Spleen (tissue), 11 donors: ENCODE data around the gene RPL41. TPM values are rescaled to one million over a fixed set of nuclear protein-coding genes. Genes with fewer than 3 reads are reported as not detected.

Experiments
- DNase-seq: peaks from one replicate; pipeline ENCODE4 v3.0.0-alpha.2; 2020
- H3K27ac ChIP-seq, 8 donors: fragments of 200-600 bp; sonication (generic) in 7 of 8; 1 replicate in 4 of 8; 2 replicates in 4 of 8; pipeline versions ENCODE4 v1.5.0 to v1.8.0; 2016 to 2021; ENCODE audit warnings: inconsistent platforms in 4 of 8, mild to moderate bottlenecking in 4 of 8, moderate library complexity in 1 of 8
- H3K27me3 ChIP-seq, 7 donors: fragments of 200-600 bp; sonication (generic) in 6 of 7; replicated peaks in 1 of 7; 1 replicate in 4 of 7; 2 replicates in 3 of 7; pipeline versions ENCODE4 v1.5.0 to v1.8.0; 2016 to 2021; ENCODE audit warnings: inconsistent platforms in 3 of 7, mild to moderate bottlenecking in 1 of 7
- H3K36me3 ChIP-seq, 6 donors: fragments of 200-600 bp; sonication (generic) in 5 of 6; 1 replicate in 4 of 6; 2 replicates in 2 of 6; pipeline versions ENCODE4 v1.5.0 to v1.8.0; 2016 to 2021; ENCODE audit warnings: inconsistent platforms in 2 of 6
- H3K4me1 ChIP-seq, 6 donors: fragments of 200-600 bp; sonication (generic) in 5 of 6; 1 replicate in 3 of 6; 2 replicates in 3 of 6; pipeline versions ENCODE4 v1.5.0 to v1.8.0; 2016 to 2021; ENCODE audit warnings: inconsistent platforms in 3 of 6
- H3K4me3 ChIP-seq, 8 donors: fragments of 200-600 bp; sonication (generic) in 7 of 8; 1 replicate in 4 of 8; 2 replicates in 4 of 8; pipeline versions ENCODE4 v1.5.0 to v1.8.0; 2016 to 2021; ENCODE audit warnings: inconsistent platforms in 4 of 8, mild to moderate bottlenecking in 4 of 8, moderate library complexity in 2 of 8
- H3K9me3 ChIP-seq, 8 donors: fragments of 200-600 bp; sonication (generic) in 7 of 8; 1 replicate in 4 of 8; 2 replicates in 4 of 8; pipeline versions ENCODE4 v1.5.0 to v1.8.0; 2016 to 2021; ENCODE audit warnings: inconsistent platforms in 4 of 8
- POLR2A ChIP-seq, 3 donors: fragments of 450-650 bp; IDR thresholded peaks; one replicate each; pipeline ENCODE4 v1.5.1; 2017; ENCODE audit warnings: antibody characterized with exemption in 3 of 3, mild to moderate bottlenecking in 1 of 3
- POLR2AphosphoS5 ChIP-seq, 3 donors: sonication (generic); formaldehyde crosslinking; IDR thresholded peaks; one replicate each; pipeline ENCODE4 v1.5.1; 2017; ENCODE audit warnings: antibody characterized with exemption in 3 of 3
- WGBS, 5 donors: extraction: QIAGEN DNeasy Blood & Tissue Kit in 3 of 5; methylation state at CpG; one replicate each; pipeline versions ENCODE4 v1.1.5 to v1.1.7; 2013 to 2018; 5-methylcytosine and 5-hydroxymethylcytosine counted together
- intact Hi-C: fragments of 100-400 bp; cut with DNase I; formaldehyde crosslinking; loops from one replicate; pipeline ENCODE4 v1.15.0; 2023; ENCODE audit warnings: low total_unique reads
- polyA plus RNA-seq, 3 donors: library from polyadenylated mRNA; stranded (reverse); fragments of 200-250 nt; gene quantifications; one replicate each; pipeline ENCODE4 v1.2.1, GENCODE V29; 2013
- total RNA-seq, 7 donors: library from RNA; depleted of rRNA in 3 of 7; stranded (reverse); fragments of >200 nt in 3 of 7; fragmentation: NEBNext Ultra II Directional in 4 of 7; extraction: Animal tissue kit (Norgen Biotek cat#: 25700) in 4 of 7; gene quantifications; one replicate each; pipeline versions ENCODE4 v1.1.0 to v1.2.1, GENCODE V29; 2016 to 2021
- TF ChIP-seq, protein P1 (sequence below), 11 experiments: fragments of 200-600 bp in 7 of 11; fragments of 450-650 bp in 4 of 11; sonication (generic) in 4 of 11; IDR thresholded peaks in 8 of 11; conservative IDR thresholded peaks in 3 of 11; 1 replicate in 7 of 11; 2 replicates in 4 of 11; pipeline versions ENCODE4 v1.4.0 to v1.8.0; 2016 to 2021; ENCODE audit warnings: antibody characterized with exemption in 11 of 11, inconsistent platforms in 4 of 11, mild to moderate bottlenecking in 1 of 11
- donor health status: healthy with polysubstance abuse.
- donor health status: DM: no; HTN: no; CAD: no; lungs with moderate emphysema.
- donor health status: DM: no; HTN: no; CAD: no.
- donor health status: Bipolar disorder and iron deficiency.
- donor health status: healthy.
- donor health status: DM: no; HTN: no; CAD: no.
- donor health status: DM: yes; HTN: yes; CAD: no.

RPL41 gene
- total and polyA plus RNA-seq, 10 donors: 2,138 to 9,352 (median 2,800) TPM

DNA sequence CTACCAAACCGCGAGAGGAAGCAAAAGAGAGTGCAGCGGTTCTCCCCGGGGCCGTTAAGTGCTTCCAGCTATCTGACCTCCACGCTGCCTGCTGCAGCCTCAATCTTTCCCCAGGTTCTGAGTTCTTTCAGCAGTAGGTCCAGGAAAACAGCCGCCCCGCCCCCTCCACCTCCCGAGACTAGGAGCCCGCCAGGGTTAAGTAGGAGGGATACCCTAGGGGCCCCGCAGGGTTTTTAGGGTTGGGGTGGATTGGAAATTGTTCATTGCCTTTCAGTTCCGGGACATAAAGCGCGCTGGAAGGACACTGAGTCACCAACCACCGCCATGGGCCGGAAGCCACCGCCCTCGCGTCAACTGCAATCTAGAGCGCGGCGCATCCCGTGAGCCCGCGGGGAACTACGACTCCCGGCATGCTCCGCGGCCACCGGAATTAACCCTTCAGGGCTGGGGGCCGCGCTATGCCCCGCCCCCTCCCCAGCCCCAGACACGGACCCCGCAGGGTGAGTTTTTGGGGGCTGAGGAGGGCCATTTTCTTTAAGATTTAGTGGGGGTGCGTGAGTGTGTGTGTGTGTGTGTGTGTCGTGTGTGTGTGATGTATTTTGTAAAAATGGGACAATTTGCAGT is 35.8 kb downstream of the RPL41 start, which contains the start of gene MYL6B:
Gene MYL6B, plus strand, starts transcription at position 456 of the 624 bp plus-strand sequence. CDS start 1,332 bp downstream, outside the sequence.
- WGBS, 5 donors: 0 to 1% (median 1%) methylated on average over 23 to 37 of the region's 37 CpGs
- Histone ChIP-seq H3K36me3 (peaks cover 0 to 8% (median 0%) of the 10 kb centered on the region in 6 donors), H3K4me3 (peak within 1 kb of the TSS; percentile 52 to 86 (median 59)), H3K9me3 (no peaks in the 10 kb centered on the region), H3K27me3 (no peaks in the 10 kb centered on the region), H3K27ac (peak within 1 kb of the TSS; percentile 96 to 98 (median 98)), H3K4me1 (peaks cover 12 to 61% (median 43%) of the 10 kb centered on the region in 6 donors)
- intact Hi-C loops: no loop called here
- peak in 1 of 3 donors; percentile 50 for TF ChIP-seq POLR2A (IDR thresholded peaks at IDR 0.05)
- TF ChIP-seq, protein P1, sequence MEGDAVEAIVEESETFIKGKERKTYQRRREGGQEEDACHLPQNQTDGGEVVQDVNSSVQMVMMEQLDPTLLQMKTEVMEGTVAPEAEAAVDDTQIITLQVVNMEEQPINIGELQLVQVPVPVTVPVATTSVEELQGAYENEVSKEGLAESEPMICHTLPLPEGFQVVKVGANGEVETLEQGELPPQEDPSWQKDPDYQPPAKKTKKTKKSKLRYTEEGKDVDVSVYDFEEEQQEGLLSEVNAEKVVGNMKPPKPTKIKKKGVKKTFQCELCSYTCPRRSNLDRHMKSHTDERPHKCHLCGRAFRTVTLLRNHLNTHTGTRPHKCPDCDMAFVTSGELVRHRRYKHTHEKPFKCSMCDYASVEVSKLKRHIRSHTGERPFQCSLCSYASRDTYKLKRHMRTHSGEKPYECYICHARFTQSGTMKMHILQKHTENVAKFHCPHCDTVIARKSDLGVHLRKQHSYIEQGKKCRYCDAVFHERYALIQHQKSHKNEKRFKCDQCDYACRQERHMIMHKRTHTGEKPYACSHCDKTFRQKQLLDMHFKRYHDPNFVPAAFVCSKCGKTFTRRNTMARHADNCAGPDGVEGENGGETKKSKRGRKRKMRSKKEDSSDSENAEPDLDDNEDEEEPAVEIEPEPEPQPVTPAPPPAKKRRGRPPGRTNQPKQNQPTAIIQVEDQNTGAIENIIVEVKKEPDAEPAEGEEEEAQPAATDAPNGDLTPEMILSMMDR (IDR thresholded peaks at IDR 0.05 in 8 of 11, conservative IDR thresholded peaks at IDR 0.05 in 3 of 11): no peak
- peak; percentile 95 to 97 (median 95) for TF ChIP-seq POLR2AphosphoS5 (IDR thresholded peaks at IDR 0.05)
- DNase-seq: peak; percentile 98

- peak overlapping the region in 7 of 8 donors; percentile 97 to 98 (median 98) for H3K27ac ChIP-seq
- H3K9me3 ChIP-seq: no peaks in the 10 kb centered on the region
- peak overlapping the region; percentile 52 to 86 (median 59) for H3K4me3 ChIP-seq
- 7 to 24% (median 15%) methylated on average over 8 of the region's 8 CpGs for WGBS, 5 donors
- no peak for DNase-seq
- no peaks in the 10 kb centered on the region for H3K27me3 ChIP-seq
- TF ChIP-seq POLR2AphosphoS5 (IDR thresholded peaks at IDR 0.05): no peak
- no peak for TF ChIP-seq POLR2A (IDR thresholded peaks at IDR 0.05)
- TF ChIP-seq, protein P1 (IDR thresholded peaks at IDR 0.05 in 8 of 11, conservative IDR thresholded peaks at IDR 0.05 in 3 of 11): no peak
- peaks cover 12 to 59% (median 43%) of the 10 kb centered on the region in 6 donors for H3K4me1 ChIP-seq
- peaks cover 0 to 8% (median 0%) of the 10 kb centered on the region in 6 donors for H3K36me3 ChIP-seq
- intact Hi-C loops: no loop called here
These were observed 36.6 kb downstream of the RPL41 start for GRCh38 chr12:56152756-56153677.

- intact Hi-C loops: no loop called here
- Histone ChIP-seq H3K9me3 (no peaks in the 10 kb centered on the region), H3K4me1 (peaks cover 12 to 59% (median 43%) of the 10 kb centered on the region in 6 donors), H3K4me3 (no peak overlapping the region), H3K27me3 (no peaks in the 10 kb centered on the region), H3K36me3 (peaks cover 0 to 8% (median 0%) of the 10 kb centered on the region in 6 donors), H3K27ac (peak overlapping the region in 1 of 8 donors; percentile 98)
- TF ChIP-seq, protein P1 (IDR thresholded peaks at IDR 0.05 in 8 of 11, conservative IDR thresholded peaks at IDR 0.05 in 3 of 11): no peak
- TF ChIP-seq POLR2AphosphoS5 (IDR thresholded peaks at IDR 0.05) (no peak), POLR2A (IDR thresholded peaks at IDR 0.05) (no peak)
- no peak for DNase-seq
- 85 to 99% (median 92%) methylated on average over 5 of the region's 5 CpGs for WGBS, 5 donors
These were observed 37.2 kb downstream of the RPL41 start for GRCh38 chr12:56153678-56154065.
